HG02870 (cell line): ENCODE data around the gene OLA1.
"Not testable (repeated sequence)": the region's sequence is repeated elsewhere in the genome, so short reads cannot be mapped to it uniquely, and the experiment has no call there.

Source experiments
- ATAC-seq: cut with Tn5 transposase; IDR thresholded peaks from one replicate; pipeline ENCODE4 v1.9.1; 2021; ENCODE audit warnings: mild to moderate bottlenecking, moderate library complexity; ENCODE audit not compliant: unreplicated experiment

OLA1 gene

GRCh38 chr2:174248187-174248997 lies at the start of gene OLA1:
Gene OLA1 (minus strand): TSS chr2:174248532. CDS start chr2:174246815, 1,717 bp downstream.
- ATAC-seq, result peak; percentile 92

- ATAC-seq, result no peak
Measured at GRCh38 chr2:174292908-174293307, 44.6 kb upstream of the OLA1 start.

- ATAC-seq, result no peak
Measured at GRCh38 chr2:174286172-174286571, 37.8 kb upstream of the OLA1 start.

- ATAC-seq, result no peak
Measured at GRCh38 chr2:174282441-174282840, 34.1 kb upstream of the OLA1 start.

GRCh38 chr2:174281736-174282135 lies 33.4 kb upstream of the OLA1 start:
- no peak for ATAC-seq

GRCh38 chr2:174280596-174280995 lies 32.3 kb upstream of the OLA1 start:
- no peak for ATAC-seq

GRCh38 chr2:174270263-174270662 lies 21.9 kb upstream of the OLA1 start:
- ATAC-seq, result not testable (repeated sequence)

GRCh38 chr2:174266288-174266687 lies 18.0 kb upstream of the OLA1 start:
- no peak for ATAC-seq

- ATAC-seq, result no peak
Measured at GRCh38 chr2:174263997-174264396, 15.7 kb upstream of the OLA1 start.

GRCh38 chr2:174259981-174260380 lies 11.6 kb upstream of the OLA1 start:
- no peak for ATAC-seq

- ATAC-seq, result no peak
Measured at GRCh38 chr2:174254267-174254666, 5.9 kb upstream of the OLA1 start.

- no peak for ATAC-seq
Measured at GRCh38 chr2:174248998-174249592, 763 bp upstream of the OLA1 start.

- ATAC-seq, result peak; percentile 6
Measured at GRCh38 chr2:174247474-174248186, 702 bp downstream of the OLA1 start.

GRCh38 chr2:174246944-174247381 lies 1.4 kb downstream of the OLA1 start:
- ATAC-seq, result no peak

GRCh38 chr2:174245628-174246027 lies 2.7 kb downstream of the OLA1 start:
- ATAC-seq, result not testable (repeated sequence)

- ATAC-seq, result no peak
Measured at GRCh38 chr2:174245065-174245464, 3.3 kb downstream of the OLA1 start.

- no peak for ATAC-seq
Measured at GRCh38 chr2:174243812-174244211, 4.5 kb downstream of the OLA1 start.

- no peak for ATAC-seq
Measured at GRCh38 chr2:174240097-174240496, 8.2 kb downstream of the OLA1 start.

GRCh38 chr2:174236429-174236828 lies 11.9 kb downstream of the OLA1 start:
- no peak for ATAC-seq

- ATAC-seq, result no peak
Measured at GRCh38 chr2:174235680-174236079, 12.7 kb downstream of the OLA1 start.

- ATAC-seq, result no peak
Measured at GRCh38 chr2:174233771-174234275, 14.5 kb downstream of the OLA1 start.
